Measurements from ENCODE around the gene ASTE1.
"Not testable (repeated sequence)": the region's sequence is repeated elsewhere in the genome, so short reads cannot be mapped to it uniquely, and the experiment has no call there.

ASTE1 gene

DNA sequence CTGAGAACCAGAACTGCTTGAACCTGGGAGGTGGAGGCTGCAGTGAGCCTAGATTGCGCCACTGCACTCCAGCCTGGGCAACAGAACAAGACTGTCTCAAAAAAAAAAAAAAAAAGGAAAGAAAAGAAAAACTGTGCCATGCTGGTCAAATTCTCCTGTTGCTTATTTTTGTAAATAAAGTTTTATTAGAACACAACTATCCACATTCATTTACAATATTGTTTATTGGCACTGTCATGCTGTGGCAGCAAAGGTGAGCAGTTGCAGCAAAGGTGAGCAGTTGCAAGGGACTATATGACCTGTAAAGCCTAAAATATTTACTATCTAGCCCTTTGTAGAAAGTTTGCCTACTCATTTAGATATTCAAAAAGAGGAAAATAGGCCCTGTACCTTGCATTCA, 18.3 kb downstream of the ASTE1 start:
- no peak for DNase-seq (ENCODE audit: low read depth)

DNA sequence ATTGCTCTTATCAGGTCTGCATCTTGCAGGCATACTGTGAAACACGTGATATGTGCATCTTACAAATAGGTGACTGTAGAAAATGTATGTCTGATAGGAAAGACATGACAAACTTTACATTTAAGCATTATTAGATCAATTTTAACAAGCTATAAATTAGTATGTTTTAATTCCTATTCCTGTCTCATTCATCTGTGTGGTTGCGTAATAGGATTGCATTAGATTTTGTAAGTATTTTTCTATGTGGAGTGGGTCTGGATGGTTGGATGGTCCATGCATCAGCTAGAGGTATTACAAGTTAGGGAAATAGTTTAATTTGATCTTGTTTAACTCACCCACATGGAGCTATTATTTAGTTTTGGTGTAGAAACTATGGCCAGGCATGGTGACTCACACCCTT, 18.8 kb downstream of the ASTE1 start:
- DNase-seq (ENCODE audit: low read depth), result no peak

DNA sequence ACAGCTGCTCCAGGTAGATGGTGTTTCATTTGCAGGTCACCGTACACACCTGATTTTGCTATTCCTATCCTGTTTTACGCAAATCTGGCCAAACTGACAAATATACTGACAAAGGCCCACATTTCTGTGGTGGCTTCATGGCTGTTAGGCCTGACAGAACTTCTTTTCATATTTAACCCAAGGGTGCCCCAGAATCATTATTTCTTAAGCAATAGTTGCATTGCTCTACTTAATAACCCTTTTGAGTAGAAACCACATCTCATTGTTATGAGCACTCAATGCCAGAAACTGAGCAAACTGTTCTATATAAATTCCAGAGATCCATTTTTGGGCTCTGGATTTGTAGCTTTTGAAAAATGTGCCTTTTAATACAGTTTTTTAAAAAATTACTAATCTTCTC, 19.4 kb downstream of the ASTE1 start:
- DNase-seq (ENCODE audit: low read depth), result no peak

DNA sequence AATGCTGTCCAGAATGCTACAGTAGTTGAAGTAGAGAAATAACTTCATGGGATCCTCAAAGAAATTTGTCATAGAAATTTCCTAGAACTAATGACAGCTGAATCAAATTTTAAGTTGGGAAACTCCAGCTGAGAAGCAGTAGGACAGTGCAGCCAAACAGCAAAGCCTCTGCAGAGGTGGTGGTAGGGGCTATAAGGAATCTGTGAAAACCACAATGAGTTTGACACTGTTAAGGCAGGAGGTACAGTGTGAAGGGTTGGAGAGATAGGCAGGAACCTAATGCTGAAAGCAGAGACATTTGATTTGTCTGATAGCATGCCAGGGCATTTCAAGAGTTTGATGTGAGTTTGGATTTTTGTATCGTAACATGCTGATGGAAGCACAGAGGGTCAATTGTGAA, 22.0 kb downstream of the ASTE1 start:
- DNase-seq (ENCODE audit: low read depth), result no peak

DNA sequence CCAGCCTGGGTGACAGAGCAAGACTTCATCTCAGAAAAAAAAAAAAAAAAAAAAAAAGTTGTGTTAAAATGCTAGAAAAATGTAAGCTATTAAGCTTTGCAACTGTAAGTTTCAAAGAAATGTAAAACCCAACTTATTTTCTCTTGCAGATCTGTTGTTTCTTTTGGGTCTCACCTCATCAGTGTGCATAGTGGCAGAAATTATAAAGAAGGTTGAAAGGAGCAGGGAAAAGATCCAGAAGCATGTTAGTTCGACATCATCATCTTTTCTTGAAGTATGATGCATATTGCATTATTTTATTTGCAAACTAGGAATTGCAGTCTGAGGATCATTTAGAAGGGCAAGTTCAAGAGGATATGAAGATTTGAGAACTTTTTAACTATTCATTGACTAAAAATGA, 25.6 kb downstream of the ASTE1 start:
- DNase-seq (ENCODE audit: low read depth), result no peak

DNA sequence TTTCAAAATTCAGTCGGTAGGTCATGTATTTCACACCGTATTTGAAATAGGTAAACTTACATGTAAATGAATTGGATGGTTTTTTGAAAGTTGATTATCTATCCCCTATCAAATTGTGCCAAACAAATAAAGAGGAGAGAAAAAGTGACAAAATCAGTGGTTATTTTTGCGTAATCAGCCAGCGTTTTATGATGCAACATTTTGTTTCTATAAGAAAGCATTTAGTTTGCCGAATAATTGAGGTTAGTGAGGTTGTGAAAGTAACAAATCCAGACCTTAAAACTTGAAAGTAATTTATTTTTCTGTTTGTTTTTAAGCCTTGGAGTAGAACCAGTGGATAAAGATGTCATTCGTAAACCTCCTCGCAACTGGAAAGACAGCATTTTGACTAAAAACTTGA, 29.3 kb downstream of the ASTE1 start:
- no peak for DNase-seq (ENCODE audit: low read depth)

DNA sequence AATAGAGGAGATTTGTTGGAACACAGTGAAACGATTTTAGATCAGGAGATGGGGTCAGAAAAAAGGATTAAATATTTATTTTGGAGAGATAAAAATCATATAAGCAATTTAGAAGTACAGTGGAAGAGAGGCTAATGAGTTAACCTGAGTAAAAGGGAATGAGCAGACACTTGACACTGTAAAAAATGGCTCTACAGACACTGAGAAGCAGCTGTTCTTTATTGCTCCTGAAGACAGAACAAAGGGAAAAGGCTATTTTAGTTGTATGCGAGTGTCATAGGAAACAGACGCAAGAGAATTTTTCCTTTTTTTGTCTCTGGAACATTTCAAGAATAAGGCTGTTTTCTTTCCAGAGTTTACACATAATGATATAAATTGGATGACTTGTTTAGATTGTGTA, 34.3 kb downstream of the ASTE1 start:
- no peak for DNase-seq (ENCODE audit: low read depth)

DNA sequence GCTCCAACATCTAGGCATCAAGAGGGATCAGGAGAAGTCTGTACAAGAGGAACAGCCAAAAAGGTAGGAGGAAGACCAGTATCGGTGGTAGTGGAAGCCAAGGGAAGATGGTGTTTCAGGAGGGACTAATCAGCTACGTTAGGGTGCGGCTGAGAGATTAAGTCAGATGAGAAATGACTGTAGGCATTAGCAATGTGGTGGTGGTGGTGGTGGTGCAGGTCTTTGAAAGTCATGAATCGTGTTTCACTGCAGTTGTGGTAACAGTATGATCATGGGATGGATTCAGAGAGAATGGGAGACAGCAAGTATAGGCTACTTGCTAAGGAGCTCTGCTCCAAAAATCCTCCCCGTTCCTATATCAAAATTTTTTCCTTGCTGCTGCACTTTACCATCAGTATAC, 35.5 kb downstream of the ASTE1 start:
- no peak for DNase-seq (ENCODE audit: low read depth)

DNA sequence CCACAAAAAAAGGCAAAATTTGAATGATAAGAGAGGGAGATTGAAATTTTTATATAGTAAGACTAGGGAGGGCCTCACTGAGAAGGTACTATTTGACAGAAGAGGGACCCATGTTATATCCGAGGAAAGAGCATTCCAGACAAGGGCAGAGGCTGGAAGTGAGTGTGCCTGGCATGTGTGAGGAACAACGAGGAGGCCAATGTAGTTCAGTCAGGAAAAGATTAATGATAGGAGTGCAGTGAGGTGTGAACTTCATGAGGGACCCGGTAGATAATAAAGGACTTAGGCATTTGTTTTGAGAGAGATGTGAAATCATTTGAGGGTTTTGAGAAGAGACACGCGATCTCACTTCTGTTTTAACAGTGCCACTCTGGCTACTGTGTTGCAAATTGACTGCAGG, 36.3 kb downstream of the ASTE1 start:
- DNase-seq (ENCODE audit: low read depth), result no peak

DNA sequence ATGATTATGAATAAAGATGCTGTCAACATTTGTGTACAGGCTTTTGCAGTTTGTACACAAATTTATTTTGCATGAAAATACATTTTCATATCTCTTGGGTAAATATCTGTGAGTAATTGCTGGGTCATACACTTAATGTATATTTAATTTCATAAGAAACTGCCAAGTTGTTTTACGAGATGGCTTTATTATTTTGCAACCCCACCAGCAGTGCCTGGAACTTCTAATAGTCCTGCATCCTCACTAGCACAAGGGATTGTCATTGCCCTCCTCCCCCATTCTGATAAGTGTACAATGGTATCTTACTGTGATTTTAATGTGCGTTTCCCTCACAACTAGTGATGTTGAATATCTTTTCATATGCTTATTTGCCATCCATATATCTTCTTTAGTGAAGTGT, 45.2 kb downstream of the ASTE1 start:
- DNase-seq (ENCODE audit: low read depth), result no peak

DNA sequence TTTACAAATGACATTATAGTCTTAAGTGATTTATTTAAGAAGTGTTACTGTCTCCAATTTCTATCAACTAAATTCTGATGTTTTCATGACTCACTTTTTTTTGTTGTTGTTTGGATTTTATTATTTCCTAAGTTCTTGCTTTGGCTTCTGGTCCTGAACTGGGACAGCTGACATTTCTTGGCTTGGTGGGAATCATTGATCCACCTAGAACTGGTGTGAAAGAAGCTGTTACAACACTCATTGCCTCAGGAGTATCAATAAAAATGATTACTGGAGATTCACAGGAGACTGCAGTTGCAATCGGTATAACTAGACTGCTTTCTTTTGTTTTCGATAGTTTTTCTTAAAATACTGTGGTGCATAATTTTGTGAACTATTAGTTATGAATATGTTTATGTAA, 47.5 kb downstream of the ASTE1 start:
- no peak for DNase-seq (ENCODE audit: low read depth)

DNA sequence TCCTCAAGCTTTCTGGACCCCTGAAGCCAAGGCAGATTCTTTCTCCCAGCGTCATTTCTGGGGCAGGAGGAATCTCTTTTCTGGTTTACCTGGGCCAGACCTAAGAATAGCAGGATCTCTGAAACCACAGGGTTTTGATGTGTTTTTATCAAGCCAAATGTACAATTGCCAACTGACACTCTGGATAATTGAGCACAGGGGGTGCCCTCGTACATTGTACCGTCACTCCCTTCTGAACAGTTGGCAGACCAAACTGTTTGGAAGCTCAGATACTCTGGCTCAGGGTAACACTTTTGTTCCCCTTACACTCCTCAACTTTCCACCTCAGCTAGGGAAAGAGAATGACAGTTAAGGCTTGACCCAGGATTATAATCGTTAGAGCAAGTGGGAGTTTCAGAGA, 49.9 kb downstream of the ASTE1 start:
- DNase-seq (ENCODE audit: low read depth), result no peak

DNA sequence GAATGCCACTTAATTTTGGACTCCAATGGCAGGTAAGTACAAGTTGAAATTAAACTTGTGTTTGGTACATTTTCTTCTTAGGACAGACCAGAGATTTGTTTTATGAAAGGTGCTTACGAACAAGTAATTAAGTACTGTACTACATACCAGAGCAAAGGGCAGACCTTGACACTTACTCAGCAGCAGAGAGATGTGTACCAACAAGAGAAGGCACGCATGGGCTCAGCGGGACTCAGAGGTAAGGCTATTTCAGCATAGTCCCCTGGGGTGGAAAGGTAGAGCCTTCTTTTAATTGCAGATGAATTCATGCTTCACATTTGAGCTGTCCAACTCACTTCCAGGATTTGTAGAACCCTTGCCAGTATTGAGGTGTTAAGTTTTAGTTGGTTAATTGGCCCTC, 51.4 kb downstream of the ASTE1 start:
- no peak for DNase-seq (ENCODE audit: low read depth)

DNA sequence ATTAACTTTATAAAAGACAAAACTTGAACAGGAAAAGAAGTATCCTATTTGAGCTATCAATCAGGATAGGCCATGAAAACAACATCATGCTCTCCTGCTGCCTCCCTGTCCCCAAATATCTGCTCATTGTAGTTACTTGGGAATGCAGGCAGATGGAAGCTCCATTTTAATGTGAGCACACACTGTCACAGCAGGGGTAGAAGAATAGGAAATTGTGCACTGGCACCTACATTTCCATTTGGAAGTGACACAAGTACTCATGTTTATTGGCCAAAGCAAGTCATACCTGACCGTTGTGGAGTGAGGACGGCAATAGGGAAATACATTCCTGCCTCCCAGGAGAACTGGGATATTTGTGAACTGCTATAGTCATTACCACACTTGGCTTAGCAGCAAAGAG, 52.4 kb downstream of the ASTE1 start:
- no peak for DNase-seq (ENCODE audit: low read depth)

DNA sequence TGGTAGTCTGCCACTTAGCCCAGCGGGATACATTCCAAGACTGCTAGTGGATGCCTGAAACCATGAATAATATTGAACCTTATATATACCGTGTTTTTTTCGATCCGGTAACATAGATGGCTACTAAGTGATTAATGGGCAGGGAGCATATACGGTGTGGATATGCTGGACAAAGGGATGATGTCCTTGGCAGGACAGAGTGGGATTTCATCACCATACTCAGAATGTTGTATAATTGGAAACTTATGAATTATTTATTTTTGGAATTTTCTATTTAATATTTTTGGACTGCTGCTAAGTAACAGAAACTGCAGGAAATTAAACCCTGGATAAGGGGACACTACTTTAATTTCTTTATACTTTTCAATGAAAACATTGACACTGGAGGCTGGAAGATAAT, 53.2 kb downstream of the ASTE1 start:
- DNase-seq (ENCODE audit: low read depth), result no peak

DNA sequence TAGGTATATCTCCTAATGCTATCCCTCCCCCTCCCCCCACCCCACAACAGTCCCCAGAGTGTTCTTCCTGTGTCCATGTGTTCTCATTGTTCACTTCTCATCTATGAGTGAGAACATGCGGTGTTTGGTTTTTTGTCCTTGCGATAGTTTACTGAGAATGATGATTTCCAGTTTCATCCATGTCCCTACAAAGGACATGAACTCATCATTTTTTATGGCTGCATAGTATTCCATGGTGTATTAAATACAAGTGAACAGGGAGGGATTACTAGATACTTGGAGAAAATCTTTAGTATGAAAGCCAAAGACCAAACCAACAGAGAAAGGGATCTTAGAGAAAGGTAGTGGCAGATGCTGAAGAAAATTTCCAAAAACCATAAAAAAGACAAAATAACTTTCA, 54.0 kb downstream of the ASTE1 start:
- not testable (repeated sequence) for DNase-seq (ENCODE audit: low read depth)

DNA sequence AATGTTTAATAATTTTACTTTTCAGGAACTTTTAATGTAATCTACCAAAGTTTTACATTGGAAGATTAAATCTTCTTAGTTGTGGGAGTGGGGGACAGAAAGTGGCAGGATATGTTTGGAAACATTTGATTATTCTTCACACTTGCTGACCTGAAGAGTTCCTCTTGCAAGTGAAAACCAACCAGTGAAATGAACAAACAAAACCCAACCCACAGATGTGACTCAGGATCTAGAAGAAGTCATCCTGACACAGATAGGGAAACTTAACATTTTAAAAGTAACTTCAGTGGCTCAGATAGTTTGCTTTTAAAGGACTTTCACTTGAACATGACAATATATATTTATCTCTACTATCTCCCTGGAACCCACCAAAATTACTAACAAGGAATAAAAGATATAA, 55.4 kb downstream of the ASTE1 start:
- DNase-seq (ENCODE audit: low read depth), result no peak

DNA sequence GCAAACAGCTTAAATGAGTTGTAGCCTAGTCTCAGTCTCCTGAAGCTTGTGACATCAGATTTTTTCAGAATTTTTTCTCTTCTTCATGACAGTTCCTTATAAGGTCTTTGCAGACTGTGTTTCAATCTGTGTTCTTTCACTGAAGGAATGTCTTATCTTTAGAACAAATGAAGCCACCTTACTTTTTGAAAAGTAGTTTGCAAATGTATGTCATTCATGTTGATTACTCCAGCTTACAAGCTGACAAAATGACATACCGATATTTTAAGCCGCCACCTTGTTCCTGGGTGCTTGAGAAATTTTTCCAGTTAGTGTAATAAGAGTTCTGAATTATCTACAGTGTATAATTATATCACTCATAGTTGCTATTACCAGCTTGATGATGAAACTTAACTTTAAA, 57.0 kb downstream of the ASTE1 start:
- no peak for DNase-seq (ENCODE audit: low read depth)

DNA sequence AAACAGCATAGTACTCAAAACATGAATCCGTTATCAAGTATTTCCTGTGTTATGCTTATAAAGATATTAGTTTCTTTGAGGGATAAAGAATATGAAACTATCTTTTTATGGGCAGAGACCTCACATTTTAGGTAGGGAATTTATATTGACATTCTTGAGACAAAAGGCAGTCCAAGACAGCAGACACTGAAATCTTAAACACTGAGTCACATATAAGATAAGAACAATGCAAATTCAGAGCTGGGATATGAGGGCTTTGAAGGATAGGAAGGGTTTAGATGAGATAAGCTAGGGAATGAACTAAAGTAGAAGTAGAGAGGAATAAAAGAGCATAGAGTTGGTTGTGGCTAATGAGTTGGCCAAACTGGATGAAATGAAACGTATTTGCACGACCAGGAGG, 58.4 kb downstream of the ASTE1 start:
- DNase-seq (ENCODE audit: low read depth), result no peak

DNA sequence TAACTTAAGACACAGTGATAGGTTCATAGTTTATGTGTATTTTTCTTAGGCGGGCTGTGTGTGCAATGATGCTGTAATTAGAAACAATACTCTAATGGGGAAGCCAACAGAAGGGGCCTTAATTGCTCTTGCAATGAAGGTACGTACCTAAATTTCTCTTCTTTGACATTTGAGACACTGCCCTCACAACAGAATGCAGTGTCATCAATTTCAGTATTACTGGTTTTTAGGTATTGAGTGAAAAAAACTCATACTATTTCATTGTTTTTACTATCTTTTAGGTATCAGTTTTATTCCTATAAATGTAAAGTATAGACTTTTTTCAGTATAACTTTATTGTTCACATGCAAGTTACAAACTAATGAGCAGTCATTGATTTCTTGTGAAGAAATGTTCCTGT, 59.3 kb downstream of the ASTE1 start:
- DNase-seq (ENCODE audit: low read depth), result no peak

DNA sequence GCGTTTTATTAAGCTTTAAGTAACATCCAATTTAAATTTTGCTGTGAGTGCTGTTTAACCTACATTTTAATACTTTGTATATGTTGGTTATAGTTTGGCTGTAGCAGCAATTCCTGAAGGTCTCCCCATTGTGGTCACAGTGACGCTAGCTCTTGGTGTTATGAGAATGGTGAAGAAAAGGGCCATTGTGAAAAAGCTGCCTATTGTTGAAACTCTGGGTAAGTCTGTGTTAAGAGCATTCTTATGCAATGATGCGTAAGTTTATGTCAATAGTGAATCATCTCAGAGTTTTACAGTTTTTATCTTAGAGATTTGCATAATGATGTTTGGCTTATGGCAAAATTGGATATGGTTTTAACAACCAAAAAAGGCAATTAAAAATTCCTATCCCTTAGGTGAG, 62.7 kb downstream of the ASTE1 start:
- DNase-seq (ENCODE audit: low read depth), result no peak
